MM.1S (cell line): ENCODE measurements around the gene AICDA.

ENCODE experiments used
- DNase-seq: peaks from one replicate; pipeline ENCODE4 v3.0.0-alpha.2; 2015
- H2AFZ ChIP-seq: fragments of 300-600 bp; sonication (generic); 2 replicates; pipeline ENCODE4 v1.6.0; 2016; ENCODE audit warnings: antibody characterized with exemption, low read length
- H3F3A ChIP-seq: fragments of 300-600 bp; sonication (generic); 2 replicates; pipeline ENCODE4 v1.6.1; 2016; ENCODE audit warnings: mild to moderate bottlenecking, antibody characterized with exemption, low read length, moderate library complexity, mixed read lengths; ENCODE audit not compliant: insufficient read depth
- H3K27ac ChIP-seq: fragments of 300-600 bp; sonication (generic); 2 replicates; pipeline ENCODE4 v1.5.1; 2016; ENCODE audit warnings: mild to moderate bottlenecking, low read length
- H3K27me3 ChIP-seq: fragments of 300-600 bp; sonication (generic); replicated peaks from 2 replicates; pipeline ENCODE4 v1.6.0; 2016; ENCODE audit warnings: low read length; ENCODE audit not compliant: insufficient read depth
- H3K36me3 ChIP-seq: fragments of 300-600 bp; sonication (generic); replicated peaks from 2 replicates; pipeline ENCODE4 v1.6.1; 2016; ENCODE audit warnings: mild to moderate bottlenecking, low read length, mixed read lengths; ENCODE audit not compliant: insufficient read depth
- H3K4me1 ChIP-seq: fragments of 300-600 bp; sonication (generic); 2 replicates; pipeline ENCODE4 v1.6.1; 2016; ENCODE audit warnings: low read length, mixed read lengths
- H3K4me2 ChIP-seq: fragments of 300-600 bp; sonication (generic); 2 replicates; pipeline ENCODE4 v1.6.0; 2016; ENCODE audit warnings: low read depth, low read length
- H3K4me3 ChIP-seq: fragments of 300-600 bp; sonication (generic); 2 replicates; pipeline ENCODE4 v1.5.1; 2016; ENCODE audit warnings: low read length, mixed read lengths
- H3K79me2 ChIP-seq: fragments of 300-600 bp; sonication (generic); 2 replicates; pipeline ENCODE4 v1.6.1; 2016; ENCODE audit warnings: mixed run types, low read length, mixed read lengths
- H3K9ac ChIP-seq: fragments of 300-600 bp; sonication (generic); 2 replicates; pipeline ENCODE4 v1.6.1; 2016; ENCODE audit warnings: low read length, mixed read lengths
- H3K9me2 ChIP-seq: fragments of 300-600 bp; sonication (generic); replicated peaks from 2 replicates; pipeline ENCODE4 v1.6.1; 2016; ENCODE audit warnings: mild to moderate bottlenecking, low read length, mixed read lengths; ENCODE audit not compliant: insufficient read depth
- H3K9me3 ChIP-seq: fragments of 300-600 bp; sonication (generic); replicated peaks from 2 replicates; pipeline ENCODE4 v1.6.1; 2016; ENCODE audit warnings: mild to moderate bottlenecking, low read length, mixed read lengths; ENCODE audit not compliant: insufficient read depth
- H4K20me1 ChIP-seq: fragments of 300-600 bp; sonication (generic); 2 replicates; pipeline ENCODE4 v1.6.1; 2016; ENCODE audit warnings: mild to moderate bottlenecking, low read length, moderate library complexity, mixed read lengths; ENCODE audit not compliant: insufficient read depth
- CTCF ChIP-seq: fragments of 300-600 bp; sonication (generic); IDR thresholded peaks from 2 replicates; pipeline ENCODE4 v1.5.1; 2016; ENCODE audit warnings: antibody characterized with exemption, low read length, mixed read lengths
- EZH2 ChIP-seq: fragments of 300-600 bp; sonication (generic); optimal IDR thresholded peaks from 2 replicates; pipeline ENCODE3; 2017; ENCODE audit warnings: low read depth, mild to moderate bottlenecking, antibody characterized with exemption, low read length, mixed read lengths
- EZH2phosphoT487 ChIP-seq: fragments of 300-600 bp; sonication (generic); IDR thresholded peaks from 2 replicates; pipeline ENCODE4 v1.6.1; 2018; ENCODE audit warnings: antibody characterized with exemption, low read length

AICDA gene

GRCh38 chr12:8581098-8581784 lies 31.4 kb downstream of the AICDA start:
- Histone ChIP-seq H3K36me3 (no peaks in the 10 kb centered on the region), H3K4me1 (no peaks in the 10 kb centered on the region), H3K4me3 (no peak overlapping the region), H2AFZ (no peak overlapping the region), H3K9ac (no peak overlapping the region), H3K9me2 (no peaks in the 10 kb centered on the region), H3K27me3 (no peaks in the 10 kb centered on the region), H3K9me3 (no peaks in the 10 kb centered on the region), H3K27ac (no peak overlapping the region), H4K20me1 (no peaks in the 10 kb centered on the region), H3K4me2 (no peak overlapping the region), H3K79me2 (no peaks in the 10 kb centered on the region), H3F3A (no peaks in the 10 kb centered on the region)
- no peak for DNase-seq
- no peak for TF ChIP-seq EZH2
- TF ChIP-seq CTCF: no peak
- TF ChIP-seq EZH2phosphoT487: no peak

- no peak overlapping the region for H2AFZ ChIP-seq
- no peaks in the 10 kb centered on the region for H4K20me1 ChIP-seq
- H3F3A ChIP-seq: no peaks in the 10 kb centered on the region
- no peak overlapping the region for H3K27ac ChIP-seq
- no peak for DNase-seq
- H3K4me1 ChIP-seq: no peaks in the 10 kb centered on the region
- H3K79me2 ChIP-seq: no peaks in the 10 kb centered on the region
- no peak for TF ChIP-seq EZH2
- no peak for TF ChIP-seq CTCF
- TF ChIP-seq EZH2phosphoT487: no peak
- no peak overlapping the region for H3K4me2 ChIP-seq
- H3K4me3 ChIP-seq: no peak overlapping the region
- no peaks in the 10 kb centered on the region for H3K36me3 ChIP-seq
- no peaks in the 10 kb centered on the region for H3K27me3 ChIP-seq
- no peak overlapping the region for H3K9ac ChIP-seq
- H3K9me3 ChIP-seq: no peaks in the 10 kb centered on the region
- H3K9me2 ChIP-seq: no peaks in the 10 kb centered on the region
Measured at GRCh38 chr12:8577879-8578278, 34.8 kb downstream of the AICDA start.

GRCh38 chr12:8572507-8572906 lies 40.2 kb downstream of the AICDA start:
- H3K9me2 ChIP-seq: no peaks in the 10 kb centered on the region
- DNase-seq: no peak
- H3K4me3 ChIP-seq: no peak overlapping the region
- no peaks in the 10 kb centered on the region for H3F3A ChIP-seq
- H3K27me3 ChIP-seq: no peaks in the 10 kb centered on the region
- no peak overlapping the region for H3K4me2 ChIP-seq
- TF ChIP-seq EZH2phosphoT487 (no peak), CTCF (no peak), EZH2 (no peak)
- H3K79me2 ChIP-seq: no peaks in the 10 kb centered on the region
- no peaks in the 10 kb centered on the region for H3K4me1 ChIP-seq
- no peak overlapping the region for H3K9ac ChIP-seq
- no peaks in the 10 kb centered on the region for H3K9me3 ChIP-seq
- no peak overlapping the region for H2AFZ ChIP-seq
- H4K20me1 ChIP-seq: no peaks in the 10 kb centered on the region
- H3K36me3 ChIP-seq: no peaks in the 10 kb centered on the region
- H3K27ac ChIP-seq: no peak overlapping the region
